Omental fat pad (tissue), 4 donors: ENCODE data around the gene ID3. TPM values are rescaled to one million over a fixed set of nuclear protein-coding genes. Genes with fewer than 3 reads are reported as not detected.

ENCODE experiments used
- ATAC-seq: fragments of 150-250 bp; one replicate; pipeline ENCODE4 v1.9.1; 2016; ENCODE audit warnings: mild to moderate bottlenecking, moderate library complexity; ENCODE audit not compliant: low FRiP score
- DNase-seq: peaks from one replicate; pipeline ENCODE4 v3.0.0-alpha.2; 2019; ENCODE audit warnings: low spot score
- total RNA-seq, 4 donors: library from RNA; depleted of rRNA; stranded (reverse); fragments of >200 nt; gene quantifications; one replicate each; pipeline ENCODE4 v1.1.0, GENCODE V29; 2016
- TF ChIP-seq, protein P1 (sequence below), 3 donors: fragments of 450-650 bp; IDR thresholded peaks; one replicate each; pipeline ENCODE4 v1.5.1; 2016 to 2017; ENCODE audit warnings: antibody characterized with exemption in 3 of 3, mild to moderate bottlenecking in 3 of 3, moderate library complexity in 2 of 3

ID3 gene
- total RNA-seq, 4 donors from 2014 or later = 134 to 322 (median 179) TPM

DNA sequence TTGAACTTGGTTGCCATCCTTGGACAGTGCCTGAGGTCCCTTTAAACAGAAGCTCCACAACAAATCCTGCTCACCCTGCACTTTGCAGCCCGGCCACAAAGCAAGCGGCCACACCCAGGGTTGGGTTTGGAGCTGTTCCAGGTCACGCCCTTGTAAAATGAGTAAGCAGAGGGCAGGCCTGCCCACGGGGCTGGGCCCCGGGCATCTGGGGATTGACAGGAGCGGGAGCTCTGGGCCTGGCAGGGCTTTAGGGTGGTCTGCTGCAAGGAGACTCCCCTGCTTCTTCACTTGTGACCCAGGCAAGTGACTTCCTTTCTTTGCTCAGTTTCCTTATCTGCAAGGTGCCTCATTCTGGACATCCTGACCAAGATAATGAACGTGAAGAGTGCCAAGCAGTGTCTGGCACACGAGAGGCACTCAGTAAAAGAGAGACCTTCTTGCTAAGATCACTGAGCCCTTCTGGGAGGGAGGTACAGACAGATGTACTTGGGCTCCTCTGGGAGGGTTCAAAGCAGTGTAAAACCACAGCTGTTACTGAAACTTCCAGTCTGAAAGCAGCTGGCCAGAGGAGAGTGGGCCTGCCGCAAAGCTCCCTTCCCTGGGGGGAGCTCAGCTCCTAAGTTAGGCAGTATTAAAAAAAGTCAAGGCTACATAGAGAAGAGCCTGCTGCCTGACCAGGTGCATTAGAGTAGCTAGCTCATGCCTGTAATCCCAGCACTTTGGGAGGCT lies 30.9 kb downstream of the ID3 start:
- TF ChIP-seq, protein P1, sequence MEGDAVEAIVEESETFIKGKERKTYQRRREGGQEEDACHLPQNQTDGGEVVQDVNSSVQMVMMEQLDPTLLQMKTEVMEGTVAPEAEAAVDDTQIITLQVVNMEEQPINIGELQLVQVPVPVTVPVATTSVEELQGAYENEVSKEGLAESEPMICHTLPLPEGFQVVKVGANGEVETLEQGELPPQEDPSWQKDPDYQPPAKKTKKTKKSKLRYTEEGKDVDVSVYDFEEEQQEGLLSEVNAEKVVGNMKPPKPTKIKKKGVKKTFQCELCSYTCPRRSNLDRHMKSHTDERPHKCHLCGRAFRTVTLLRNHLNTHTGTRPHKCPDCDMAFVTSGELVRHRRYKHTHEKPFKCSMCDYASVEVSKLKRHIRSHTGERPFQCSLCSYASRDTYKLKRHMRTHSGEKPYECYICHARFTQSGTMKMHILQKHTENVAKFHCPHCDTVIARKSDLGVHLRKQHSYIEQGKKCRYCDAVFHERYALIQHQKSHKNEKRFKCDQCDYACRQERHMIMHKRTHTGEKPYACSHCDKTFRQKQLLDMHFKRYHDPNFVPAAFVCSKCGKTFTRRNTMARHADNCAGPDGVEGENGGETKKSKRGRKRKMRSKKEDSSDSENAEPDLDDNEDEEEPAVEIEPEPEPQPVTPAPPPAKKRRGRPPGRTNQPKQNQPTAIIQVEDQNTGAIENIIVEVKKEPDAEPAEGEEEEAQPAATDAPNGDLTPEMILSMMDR (IDR thresholded peaks at IDR 0.05) = no peak
- peak; percentile 73 for ATAC-seq

GRCh38 chr1:23527900-23528249 lies 31.4 kb downstream of the ID3 start:
- TF ChIP-seq, protein P1 (IDR thresholded peaks at IDR 0.05) = no peak
- no peak for ATAC-seq
- no peak for DNase-seq

More for the DNA sequence above, 30.9 kb downstream of the ID3 start:
- peak; percentile 80 for DNase-seq

- TF ChIP-seq, protein P1 (IDR thresholded peaks at IDR 0.05) = no peak
- ATAC-seq = no peak
- DNase-seq = no peak
These were observed 31.9 kb downstream of the ID3 start for GRCh38 chr1:23527366-23527765.

- TF ChIP-seq, protein P1 (IDR thresholded peaks at IDR 0.05) = no peak
- ATAC-seq (no peak), DNase-seq (no peak)
These were observed 32.8 kb downstream of the ID3 start for GRCh38 chr1:23526329-23527041.

DNA sequence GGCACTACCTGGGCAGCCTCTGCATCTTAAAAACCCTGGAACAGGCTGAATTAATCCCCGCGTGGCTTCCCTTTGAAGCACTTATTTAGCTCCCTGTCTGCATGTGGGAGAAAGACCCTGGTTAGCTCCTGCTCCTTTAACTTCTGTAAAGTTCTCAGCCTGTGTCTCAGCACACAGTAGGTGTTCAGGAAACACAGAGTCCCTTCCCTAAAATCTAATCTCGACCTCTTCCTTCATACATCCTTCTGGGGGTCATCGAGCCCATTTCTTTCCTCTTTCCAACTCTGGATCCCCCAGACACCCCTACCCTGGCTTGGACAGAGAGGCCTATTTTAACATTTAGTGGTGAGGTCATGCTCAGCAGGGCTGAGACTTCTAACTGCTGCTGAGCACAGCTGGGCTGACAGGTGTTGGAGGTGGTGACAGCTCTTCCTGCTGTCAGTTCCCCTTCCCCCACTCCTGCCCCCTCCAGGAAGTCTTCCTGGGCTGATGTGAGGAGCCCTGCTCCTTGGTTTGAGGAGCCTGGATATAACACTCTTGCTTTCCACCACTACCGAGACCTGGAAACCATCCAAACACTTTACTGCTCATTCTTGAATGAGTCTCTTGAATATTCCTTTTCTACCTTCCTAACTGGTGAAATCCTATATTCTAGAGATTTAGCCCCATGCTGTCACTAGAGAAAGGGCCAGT lies 33.6 kb downstream of the ID3 start:
- DNase-seq = no peak
- ATAC-seq = no peak
- TF ChIP-seq, protein P1 (IDR thresholded peaks at IDR 0.05) = no peak

GRCh38 chr1:23524716-23525401 lies 34.4 kb downstream of the ID3 start:
- TF ChIP-seq, protein P1 (IDR thresholded peaks at IDR 0.05) = no peak
- ATAC-seq (no peak), DNase-seq (no peak)
